ENCODE measurements around the gene STARD8. TPM values are rescaled to one million over a fixed set of nuclear protein-coding genes. Genes with fewer than 3 reads are reported as not detected.

STARD8 gene
- total and polyA plus RNA-seq, 5 experiments from 2014 or later, result 0.14 to 0.31 TPM; not detected in 3

DNA sequence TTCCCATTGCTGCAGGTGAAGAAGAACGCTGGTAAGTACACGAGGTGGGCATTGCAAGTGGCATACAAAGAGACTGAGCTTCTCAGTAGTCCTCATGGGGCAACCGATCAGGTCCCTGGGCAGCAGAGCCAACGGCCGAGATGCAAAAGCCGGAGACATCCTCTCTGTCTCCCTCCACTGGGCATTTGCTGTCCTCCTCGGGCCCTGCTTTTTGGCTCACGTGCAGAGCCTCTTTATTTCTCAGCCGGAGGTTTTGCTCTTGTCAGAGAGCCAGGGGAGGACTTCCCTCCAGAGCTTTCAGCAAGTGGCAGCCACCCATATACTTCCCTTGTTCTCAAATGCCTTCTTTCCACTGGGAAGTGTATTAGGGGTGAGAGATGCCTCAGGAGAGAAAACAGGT lies 18.0 kb downstream of the STARD8 start:
- DNase-seq (no peak), ATAC-seq (no peak)
- no peak overlapping the region for H3K4me3 Mint-ChIP-seq
- no peaks in the 10 kb centered on the region for H3K4me1 Mint-ChIP-seq
- peaks cover 0 to 4% (median 0%) of the 10 kb centered on the region in 5 donors for H3K27me3 Mint-ChIP-seq
- H3K9me3 Mint-ChIP-seq, result no peaks in the 10 kb centered on the region
- no peak overlapping the region for H3K27ac Mint-ChIP-seq
- no peaks in the 10 kb centered on the region for H3K36me3 Mint-ChIP-seq
- POLR2A ChIA-PET, result no interaction called here

GRCh38 chrX:68666580-68666979 lies 19.1 kb downstream of the STARD8 start:
- POLR2A ChIA-PET, result no interaction called here
- Mint-ChIP-seq H3K4me1 (no peaks in the 10 kb centered on the region), H3K9me3 (no peaks in the 10 kb centered on the region), H3K27ac (no peak overlapping the region), H3K4me3 (no peak overlapping the region), H3K27me3 (peaks cover 0 to 4% (median 0%) of the 10 kb centered on the region in 5 donors), H3K36me3 (no peaks in the 10 kb centered on the region)
- no peak for DNase-seq
- ATAC-seq, result no peak

DNA sequence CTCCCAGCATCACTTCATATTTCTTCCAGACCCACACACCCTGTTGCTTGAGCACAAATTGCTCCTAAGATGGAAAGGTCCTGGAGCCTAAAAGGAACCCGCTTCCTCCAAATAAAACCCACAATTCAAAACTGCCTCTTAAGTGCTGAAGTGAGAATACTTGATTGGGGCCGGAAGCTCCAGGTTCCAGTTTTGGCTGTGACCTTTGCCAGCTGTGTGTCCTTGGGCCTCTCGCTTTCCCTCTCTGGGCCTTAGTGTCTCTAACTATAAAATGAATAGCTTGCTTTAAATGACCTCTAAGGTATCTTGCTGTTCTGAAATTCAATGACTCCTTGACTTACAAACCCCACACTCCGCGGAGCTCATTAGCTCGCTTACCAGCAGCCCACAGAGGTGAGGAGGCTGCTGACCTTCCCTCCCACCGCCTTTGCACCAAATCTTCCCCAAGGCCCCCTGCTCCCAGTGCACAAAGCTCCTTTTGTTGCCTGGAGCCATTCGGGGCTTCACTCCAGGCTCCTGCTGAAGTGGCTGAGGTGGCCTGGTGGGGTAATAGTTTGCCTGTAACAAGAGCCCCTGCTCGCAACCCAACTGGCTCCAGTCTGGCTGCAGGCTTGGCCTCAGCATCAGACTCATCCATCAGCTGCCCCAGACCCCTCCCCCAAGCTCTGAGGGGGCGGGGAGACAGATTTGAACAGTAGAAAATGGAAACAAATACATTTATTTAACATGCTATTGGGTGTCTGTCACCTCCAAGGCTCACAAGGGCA lies 21.8 kb downstream of the STARD8 start:
- H3K9me3 Mint-ChIP-seq, result no peaks in the 10 kb centered on the region
- H3K4me3 Mint-ChIP-seq, result no peak overlapping the region
- no peaks in the 10 kb centered on the region for H3K36me3 Mint-ChIP-seq
- peaks cover 0 to 3% (median 0%) of the 10 kb centered on the region in 5 donors for H3K27me3 Mint-ChIP-seq
- POLR2A ChIA-PET, result no interaction called here
- no peak for DNase-seq
- no peak for ATAC-seq
- no peak overlapping the region for H3K27ac Mint-ChIP-seq
- no peaks in the 10 kb centered on the region for H3K4me1 Mint-ChIP-seq

GRCh38 chrX:68669871-68670270 lies 22.4 kb downstream of the STARD8 start:
- POLR2A ChIA-PET, result no interaction called here
- ATAC-seq, result no peak
- Mint-ChIP-seq H3K9me3 (no peaks in the 10 kb centered on the region), H3K27ac (no peak overlapping the region), H3K4me1 (no peaks in the 10 kb centered on the region), H3K27me3 (peaks cover 0 to 3% (median 0%) of the 10 kb centered on the region in 5 donors), H3K4me3 (no peak overlapping the region), H3K36me3 (no peaks in the 10 kb centered on the region)
- DNase-seq, result no peak

DNA sequence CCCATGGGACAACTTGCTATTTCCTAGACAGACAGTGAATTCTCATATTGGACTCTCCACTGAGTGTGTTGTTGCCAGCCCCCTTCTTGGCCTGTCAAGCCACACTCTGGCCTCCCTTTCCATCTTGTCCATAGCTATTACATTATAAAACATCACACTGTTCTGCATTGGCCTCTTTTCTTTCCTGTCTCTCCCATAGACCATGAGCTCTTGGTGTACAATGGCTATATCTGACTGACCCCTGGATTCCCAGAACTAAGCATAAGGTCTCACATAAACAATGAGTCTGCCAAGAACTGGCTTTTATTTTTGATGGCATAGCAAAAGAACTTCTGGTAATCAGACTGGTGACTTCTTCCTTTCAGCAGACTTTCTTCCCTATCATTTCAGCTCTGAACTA lies 23.8 kb downstream of the STARD8 start:
- Mint-ChIP-seq H3K27ac (peak overlapping the region in 1 of 10 donors; percentile 14), H3K4me3 (no peak overlapping the region), H3K36me3 (no peaks in the 10 kb centered on the region), H3K27me3 (peaks cover 0 to 3% (median 0%) of the 10 kb centered on the region in 5 donors), H3K9me3 (no peaks in the 10 kb centered on the region), H3K4me1 (no peaks in the 10 kb centered on the region)
- POLR2A ChIA-PET, result no interaction called here
- no peak for DNase-seq
- no peak for ATAC-seq

DNA sequence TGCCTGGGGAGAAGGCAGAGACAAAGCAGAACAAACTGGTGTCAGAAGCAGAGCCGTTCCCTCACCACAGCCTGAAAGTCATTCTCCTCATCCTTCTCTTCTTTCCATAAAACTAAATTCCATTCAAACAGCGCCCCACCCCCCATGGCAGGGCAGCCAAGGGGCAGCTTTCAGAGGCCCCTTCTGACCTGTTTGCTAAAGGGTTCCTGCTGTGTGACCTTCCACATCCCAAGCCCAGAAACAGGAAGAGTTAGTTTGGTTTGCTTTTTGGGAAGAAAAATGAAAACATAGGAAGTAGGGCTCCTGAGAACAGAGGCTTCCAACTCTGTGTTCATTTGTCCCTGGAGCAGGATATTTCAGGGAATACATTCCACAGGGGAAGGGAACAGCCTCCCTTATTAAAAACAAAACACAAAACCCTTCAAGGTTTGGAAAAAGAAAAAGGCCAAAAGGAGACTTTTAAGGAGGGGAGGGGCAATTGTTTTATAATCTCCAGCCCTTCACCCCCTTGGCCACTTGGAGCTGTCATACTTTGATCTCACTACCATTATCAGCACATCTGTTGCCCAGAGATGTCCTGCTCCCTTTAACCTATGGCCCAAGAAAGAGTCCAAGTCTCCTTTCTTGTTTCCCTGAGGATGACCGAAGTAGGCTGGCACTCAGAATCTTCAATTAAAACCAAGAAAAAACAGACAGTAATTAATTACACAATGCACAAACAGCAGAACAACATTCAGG lies 25.3 kb downstream of the STARD8 start:
- no peaks in the 10 kb centered on the region for H3K36me3 Mint-ChIP-seq
- no peaks in the 10 kb centered on the region for H3K4me1 Mint-ChIP-seq
- POLR2A ChIA-PET, result no interaction called here
- H3K4me3 Mint-ChIP-seq, result no peak overlapping the region
- ATAC-seq (no peak), DNase-seq (no peak)
- no peak overlapping the region for H3K27ac Mint-ChIP-seq
- H3K9me3 Mint-ChIP-seq, result no peaks in the 10 kb centered on the region
- H3K27me3 Mint-ChIP-seq, result peaks cover 0 to 3% (median 0%) of the 10 kb centered on the region in 5 donors

GRCh38 chrX:68675571-68675970 lies 28.1 kb downstream of the STARD8 start:
- H3K27ac Mint-ChIP-seq, result no peak overlapping the region
- H3K27me3 Mint-ChIP-seq, result peaks cover 0 to 3% (median 0%) of the 10 kb centered on the region in 5 donors
- no peak overlapping the region for H3K4me3 Mint-ChIP-seq
- H3K36me3 Mint-ChIP-seq, result no peaks in the 10 kb centered on the region
- no peaks in the 10 kb centered on the region for H3K9me3 Mint-ChIP-seq
- H3K4me1 Mint-ChIP-seq, result no peaks in the 10 kb centered on the region
- ATAC-seq, result no peak
- DNase-seq, result no peak
- POLR2A ChIA-PET, result no interaction called here

GRCh38 chrX:68676335-68676734 lies 28.9 kb downstream of the STARD8 start:
- Mint-ChIP-seq H3K27ac (no peak overlapping the region), H3K4me1 (no peaks in the 10 kb centered on the region), H3K36me3 (no peaks in the 10 kb centered on the region), H3K4me3 (no peak overlapping the region), H3K9me3 (no peaks in the 10 kb centered on the region), H3K27me3 (peaks cover 0 to 3% (median 0%) of the 10 kb centered on the region in 5 donors)
- POLR2A ChIA-PET, result no interaction called here
- ATAC-seq (no peak), DNase-seq (no peak)

GRCh38 chrX:68677998-68678397 lies 30.5 kb downstream of the STARD8 start:
- ATAC-seq (no peak), DNase-seq (no peak)
- H3K4me1 Mint-ChIP-seq, result no peaks in the 10 kb centered on the region
- H3K27ac Mint-ChIP-seq, result peak overlapping the region in 1 of 10 donors; percentile 23
- POLR2A ChIA-PET, result no interaction called here
- no peaks in the 10 kb centered on the region for H3K36me3 Mint-ChIP-seq
- no peaks in the 10 kb centered on the region for H3K9me3 Mint-ChIP-seq
- no peak overlapping the region for H3K4me3 Mint-ChIP-seq
- peaks cover 0 to 3% (median 0%) of the 10 kb centered on the region in 5 donors for H3K27me3 Mint-ChIP-seq

- POLR2A ChIA-PET, result no interaction called here
- DNase-seq, result no peak
These were observed 34.0 kb downstream of the STARD8 start for GRCh38 chrX:68681443-68681941.

DNA sequence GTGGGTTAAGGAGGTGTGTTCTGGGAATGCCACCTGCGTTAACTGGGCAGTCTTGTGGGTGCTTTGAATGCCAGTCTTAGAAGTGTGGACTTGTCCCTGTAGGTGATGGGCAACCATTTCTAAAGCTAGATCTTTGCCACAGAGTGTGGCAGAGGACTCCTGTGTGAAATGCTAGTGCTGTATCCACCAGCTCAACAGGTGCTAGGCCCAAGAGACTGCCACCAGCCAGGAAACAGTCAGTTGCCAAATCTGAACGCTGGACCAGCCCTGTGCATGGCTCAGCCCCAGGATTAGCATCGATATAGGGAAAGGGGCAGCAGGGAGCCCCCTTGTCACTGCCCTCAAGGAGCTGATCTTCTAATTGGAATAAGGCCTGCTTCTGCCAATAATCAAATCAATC lies 35.3 kb downstream of the STARD8 start:
- H3K27ac Mint-ChIP-seq, result no peak overlapping the region
- no peaks in the 10 kb centered on the region for H3K9me3 Mint-ChIP-seq
- no peak overlapping the region for H3K4me3 Mint-ChIP-seq
- no peaks in the 10 kb centered on the region for H3K36me3 Mint-ChIP-seq
- POLR2A ChIA-PET, result no interaction called here
- DNase-seq (no peak), ATAC-seq (no peak)
- peaks cover 5 to 27% (median 15%) of the 10 kb centered on the region in 5 donors for H3K27me3 Mint-ChIP-seq
- peaks cover 5 to 17% (median 7%) of the 10 kb centered on the region in 4 donors for H3K4me1 Mint-ChIP-seq

More at GRCh38 chrX:68681443-68681941, 34.0 kb downstream of the STARD8 start:
- no peak overlapping the region for H3K27ac Mint-ChIP-seq
- no peaks in the 10 kb centered on the region for H3K36me3 Mint-ChIP-seq
- peaks cover under 1 to 9% (median 3%) of the 10 kb centered on the region in 4 donors for H3K4me1 Mint-ChIP-seq
- no peak for ATAC-seq
- peaks cover 5 to 14% (median 7%) of the 10 kb centered on the region in 5 donors for H3K27me3 Mint-ChIP-seq
- no peak overlapping the region for H3K4me3 Mint-ChIP-seq
- no peaks in the 10 kb centered on the region for H3K9me3 Mint-ChIP-seq

DNA sequence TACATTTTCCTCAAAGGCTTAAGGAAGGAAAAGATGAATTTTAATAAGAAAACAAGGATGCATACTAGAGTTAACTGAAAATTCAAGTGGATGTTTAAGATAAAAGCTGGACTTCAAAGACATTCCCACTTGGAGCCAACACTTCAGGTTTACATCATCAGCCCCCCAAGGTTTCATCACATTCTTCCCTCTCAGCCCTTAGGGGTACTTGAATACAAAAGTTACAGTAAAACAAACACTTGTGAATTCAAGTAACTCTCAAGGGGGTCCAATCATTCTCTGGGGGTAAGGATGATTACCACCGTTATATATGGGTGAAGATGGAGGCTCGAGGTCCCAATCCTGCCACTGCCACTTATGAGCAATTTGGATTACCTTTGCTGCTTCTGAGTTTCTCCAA lies 36.1 kb downstream of the STARD8 start:
- no peak for ATAC-seq

GRCh38 chrX:68684291-68684918 lies 36.9 kb downstream of the STARD8 start:
- DNase-seq (no peak), ATAC-seq (no peak)
- Mint-ChIP-seq H3K4me3 (no peak overlapping the region), H3K27me3 (peaks cover 5 to 29% (median 13%) of the 10 kb centered on the region in 5 donors), H3K36me3 (no peaks in the 10 kb centered on the region), H3K9me3 (no peaks in the 10 kb centered on the region), H3K4me1 (peaks cover 5 to 17% (median 7%) of the 10 kb centered on the region in 4 donors), H3K27ac (no peak overlapping the region)
- POLR2A ChIA-PET, result no interaction called here

More for the DNA sequence above, 36.1 kb downstream of the STARD8 start:
- Mint-ChIP-seq H3K4me3 (no peak overlapping the region), H3K27me3 (peaks cover 5 to 29% (median 13%) of the 10 kb centered on the region in 5 donors), H3K4me1 (peaks cover 5 to 17% (median 7%) of the 10 kb centered on the region in 4 donors), H3K36me3 (no peaks in the 10 kb centered on the region), H3K27ac (no peak overlapping the region), H3K9me3 (no peaks in the 10 kb centered on the region)
- POLR2A ChIA-PET, result no interaction called here
- DNase-seq, result no peak
